ENCODE measurements around the gene SASH1.
A peak's percentile ranks its signal among the peaks of the same experiment; 100 is the strongest.
"Not testable (repeated sequence)": the region's sequence is repeated elsewhere in the genome, so short reads cannot be mapped to it uniquely, and the experiment has no call there.

The SASH1 gene

GRCh38 chr6:148329596-148330381, 12.8 kb upstream of the SASH1 start:
- DNase-seq = no peak

- DNase-seq = no peak
Measured at GRCh38 chr6:148332088-148332487, 10.6 kb upstream of the SASH1 start.

- DNase-seq = no peak
Measured at GRCh38 chr6:148336901-148337300, 5.7 kb upstream of the SASH1 start.

- no peak for DNase-seq
Measured at GRCh38 chr6:148339766-148340165, 2.9 kb upstream of the SASH1 start.

- DNase-seq = no peak
Measured at GRCh38 chr6:148340586-148341297, 1.9 kb upstream of the SASH1 start.

- no peak for DNase-seq
Measured at GRCh38 chr6:148342100-148342349, 613 bp upstream of the SASH1 start.

- DNase-seq = no peak
Measured at GRCh38 chr6:148343047-148343782, 577 bp downstream of the SASH1 start.

- DNase-seq = no peak
Measured at GRCh38 chr6:148345176-148345575, 2.5 kb downstream of the SASH1 start.

GRCh38 chr6:148345578-148345977, 2.9 kb downstream of the SASH1 start:
- DNase-seq = no peak

- no peak for DNase-seq
Measured at GRCh38 chr6:148346681-148347440, 4.2 kb downstream of the SASH1 start.

- DNase-seq = no peak
Measured at GRCh38 chr6:148347441-148348054, 4.9 kb downstream of the SASH1 start.

- DNase-seq = no peak
Measured at GRCh38 chr6:148348335-148348734, 5.7 kb downstream of the SASH1 start.

- DNase-seq = no peak
Measured at GRCh38 chr6:148348778-148349177, 6.1 kb downstream of the SASH1 start.

- no peak for DNase-seq
Measured at GRCh38 chr6:148349466-148349865, 6.8 kb downstream of the SASH1 start.

- no peak for DNase-seq
Measured at GRCh38 chr6:148351309-148351708, 8.7 kb downstream of the SASH1 start.

GRCh38 chr6:148352421-148352820, 9.8 kb downstream of the SASH1 start:
- DNase-seq = not testable (repeated sequence)

- DNase-seq = no peak
Measured at GRCh38 chr6:148358196-148358785, 15.7 kb downstream of the SASH1 start.

GRCh38 chr6:148359228-148359627, 16.6 kb downstream of the SASH1 start:
- no peak for DNase-seq

GRCh38 chr6:148364056-148364824, 21.6 kb downstream of the SASH1 start:
- no peak for DNase-seq

GRCh38 chr6:148365041-148365440, 22.4 kb downstream of the SASH1 start:
- no peak for DNase-seq

GRCh38 chr6:148367411-148368024, 24.9 kb downstream of the SASH1 start:
- DNase-seq = peak; percentile 67

Measured in 8988T (cell line).